Panc1 (cell line): ENCODE measurements around the gene ABCC1. TPM values are rescaled to one million over a fixed set of nuclear protein-coding genes. Genes with fewer than 3 reads are reported as not detected.

Experiments
- ATAC-seq: fragments of 200-7000 bp; cut with Tn5 transposase; 2 replicates; pipeline ENCODE4 v1.9.1; 2020; ENCODE audit warnings: mild to moderate bottlenecking, moderate library complexity
- BruUV-seq: library from RNA; stranded (reverse); fragments of 400-500 nt; replicated peaks from 2 replicates; lab custom pipeline; 2021; lab: Mats Ljungman, UMichigan
- CTCF ChIA-PET: fragments of 300-600 bp; sonication (Branson Sonifier 250); formaldehyde crosslinking; loops from one replicate; lab custom pipeline; 2022; ENCODE audit warnings: antibody characterized with exemption; lab: Charles Lee
- POLR2A ChIA-PET: fragments of 300-600 bp; sonication (Branson Sonifier 250); formaldehyde crosslinking; loops from one replicate; lab custom pipeline; 2022; ENCODE audit warnings: antibody characterized with exemption; lab: Charles Lee
- DNase-seq: peaks from one replicate; pipeline ENCODE4 v3.0.0-alpha.2; 2010; ENCODE audit warnings: low read depth, low spot score
- H3K27ac ChIP-seq: 2 replicates; pipeline ENCODE4 v1.5.1; 2011; ENCODE audit warnings: mild to moderate bottlenecking, low read length, inconsistent platforms
- H3K27me3 ChIP-seq: fragments of 200-500 bp; sonication (Bioruptor generic); 2 replicates; pipeline ENCODE4 v1.6.0; 2014; ENCODE audit warnings: low read length, inconsistent platforms; ENCODE audit not compliant: control insufficient read depth, insufficient read depth
- H3K36me3 ChIP-seq: fragments of 200-500 bp; sonication (Bioruptor generic); 2 replicates; pipeline ENCODE4 v1.5.1; 2014; ENCODE audit warnings: inconsistent platforms, mild to moderate bottlenecking, low read length, moderate library complexity; ENCODE audit not compliant: control insufficient read depth, insufficient read depth
- H3K4me1 ChIP-seq: 2 replicates; pipeline ENCODE4 v1.5.1; 2011; ENCODE audit warnings: inconsistent platforms, mild to moderate bottlenecking, low read length, moderate library complexity; ENCODE audit not compliant: control insufficient read depth, insufficient read depth
- H3K4me3 ChIP-seq, 2 experiments: 2 replicates each; pipeline ENCODE4 v1.5.1; 2011 to 2012; ENCODE audit warnings: low read depth in 2 of 2, low read length in 2 of 2, mild to moderate bottlenecking in 2 of 2, inconsistent platforms in 1 of 2, moderate library complexity in 1 of 2
- H3K9me3 ChIP-seq: fragments of 200-500 bp; sonication (Bioruptor generic); 2 replicates; pipeline ENCODE4 v1.5.1; 2014; ENCODE audit warnings: low read depth, mild to moderate bottlenecking, inconsistent platforms, low read length, moderate library complexity; ENCODE audit not compliant: control insufficient read depth, insufficient read depth
- CTCF ChIP-seq: fragments of 450-650 bp; IDR thresholded peaks from 2 replicates; pipeline ENCODE4 v1.5.1; 2017; ENCODE audit warnings: mild to moderate bottlenecking
- POLR2AphosphoS5 ChIP-seq: IDR thresholded peaks from 2 replicates; pipeline ENCODE4 v1.6.1; 2012; ENCODE audit warnings: mild to moderate bottlenecking, low read depth, low read length, moderate library complexity
- SIN3A ChIP-seq: IDR thresholded peaks from 2 replicates; pipeline ENCODE4 v1.6.1; 2012; ENCODE audit warnings: low read depth, mild to moderate bottlenecking, low read length, moderate library complexity, borderline replicate concordance; ENCODE audit not compliant: insufficient read depth
- TCF7L2 ChIP-seq: IDR thresholded peaks from 2 replicates; pipeline ENCODE4 v1.6.1; 2011; ENCODE audit warnings: mild to moderate bottlenecking, low read depth, low read length, inconsistent platforms
- in situ Hi-C: cut with HindIII; loops from 2 replicates; pipeline ENCODE4 v1.10.0; 2016; ENCODE audit warnings: low sequenced_read_pairs, low pct_unique_long_range_greater_than_20kb
- intact Hi-C: fragments of 100-400 bp; cut with micrococcal nuclease; formaldehyde crosslinking; loops from one replicate; pipeline ENCODE4 v1.10.0; 2022; ENCODE audit not compliant: unreplicated experiment
- total RNA-seq: library from RNA; stranded (reverse); gene quantifications from one replicate; pipeline ENCODE4 v1.2.1, GENCODE V29; 2021; ENCODE audit not compliant: unreplicated experiment
- TF ChIP-seq, protein P1 (sequence below), 2 experiments: IDR thresholded peaks; 2 replicates each; pipeline ENCODE4 v1.6.1; 2011 to 2012; ENCODE audit warnings: low read depth in 2 of 2, control low read depth in 1 of 2, low read length in 1 of 2, mild to moderate bottlenecking in 1 of 2, moderate library complexity in 1 of 2; ENCODE audit not compliant: insufficient read depth in 1 of 2

Gene ABCC1
- total RNA-seq, 1 experiment from 2014 or later = 296 TPM

DNA sequence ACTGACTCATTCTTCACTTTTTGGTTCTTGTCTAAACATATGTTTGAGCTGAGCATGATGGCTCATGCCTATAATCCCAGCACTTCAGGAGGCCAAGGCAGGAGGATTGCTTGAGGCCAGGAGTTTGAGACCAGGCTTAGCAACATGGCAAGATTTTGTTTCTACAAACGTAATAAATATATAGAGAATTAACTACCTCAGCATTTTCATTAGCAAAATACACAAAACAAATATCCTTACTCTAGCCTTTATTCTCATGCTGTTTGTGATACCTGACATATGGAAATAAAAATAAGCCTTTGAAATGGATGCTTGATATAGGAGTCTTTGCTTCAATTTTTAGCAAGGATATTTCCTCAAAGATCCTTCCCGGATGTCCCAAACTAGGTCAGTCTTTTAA is 132.8 kb downstream of the ABCC1 start:
- peaks cover 7% of the 10 kb centered on the region; the same call in 1 of the 2 replicates for H3K9me3 ChIP-seq
- no peak for TF ChIP-seq TCF7L2
- no peak for TF ChIP-seq POLR2AphosphoS5
- no peak for TF ChIP-seq SIN3A
- no peak for TF ChIP-seq CTCF
- TF ChIP-seq, protein P1, sequence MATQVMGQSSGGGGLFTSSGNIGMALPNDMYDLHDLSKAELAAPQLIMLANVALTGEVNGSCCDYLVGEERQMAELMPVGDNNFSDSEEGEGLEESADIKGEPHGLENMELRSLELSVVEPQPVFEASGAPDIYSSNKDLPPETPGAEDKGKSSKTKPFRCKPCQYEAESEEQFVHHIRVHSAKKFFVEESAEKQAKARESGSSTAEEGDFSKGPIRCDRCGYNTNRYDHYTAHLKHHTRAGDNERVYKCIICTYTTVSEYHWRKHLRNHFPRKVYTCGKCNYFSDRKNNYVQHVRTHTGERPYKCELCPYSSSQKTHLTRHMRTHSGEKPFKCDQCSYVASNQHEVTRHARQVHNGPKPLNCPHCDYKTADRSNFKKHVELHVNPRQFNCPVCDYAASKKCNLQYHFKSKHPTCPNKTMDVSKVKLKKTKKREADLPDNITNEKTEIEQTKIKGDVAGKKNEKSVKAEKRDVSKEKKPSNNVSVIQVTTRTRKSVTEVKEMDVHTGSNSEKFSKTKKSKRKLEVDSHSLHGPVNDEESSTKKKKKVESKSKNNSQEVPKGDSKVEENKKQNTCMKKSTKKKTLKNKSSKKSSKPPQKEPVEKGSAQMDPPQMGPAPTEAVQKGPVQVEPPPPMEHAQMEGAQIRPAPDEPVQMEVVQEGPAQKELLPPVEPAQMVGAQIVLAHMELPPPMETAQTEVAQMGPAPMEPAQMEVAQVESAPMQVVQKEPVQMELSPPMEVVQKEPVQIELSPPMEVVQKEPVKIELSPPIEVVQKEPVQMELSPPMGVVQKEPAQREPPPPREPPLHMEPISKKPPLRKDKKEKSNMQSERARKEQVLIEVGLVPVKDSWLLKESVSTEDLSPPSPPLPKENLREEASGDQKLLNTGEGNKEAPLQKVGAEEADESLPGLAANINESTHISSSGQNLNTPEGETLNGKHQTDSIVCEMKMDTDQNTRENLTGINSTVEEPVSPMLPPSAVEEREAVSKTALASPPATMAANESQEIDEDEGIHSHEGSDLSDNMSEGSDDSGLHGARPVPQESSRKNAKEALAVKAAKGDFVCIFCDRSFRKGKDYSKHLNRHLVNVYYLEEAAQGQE (IDR thresholded peaks at IDR 0.05; ENCODE audit: insufficient read depth in 1 of 2, low read depth in 2 of 2, low read length in 1 of 2) = no peak
- POLR2A ChIA-PET = no interaction called here
- ATAC-seq (no peak), DNase-seq (no peak)
- no TSS peak for BruUV-seq
- in situ Hi-C loops = no loop called here
- H3K27me3 ChIP-seq = no peaks in the 10 kb centered on the region
- no peak overlapping the region for H3K27ac ChIP-seq
- H3K36me3 ChIP-seq = peaks cover 14% of the 10 kb centered on the region
- CTCF ChIA-PET = no interaction called here
- no peaks in the 10 kb centered on the region for H3K4me1 ChIP-seq
- intact Hi-C loops = no loop called here
- H3K4me3 ChIP-seq = no peak overlapping the region

GRCh38 chr16:16083421-16084156 is 134.2 kb downstream of the ABCC1 start:
- peaks cover 20% of the 10 kb centered on the region for H3K36me3 ChIP-seq
- in situ Hi-C loops = no loop called here

DNA sequence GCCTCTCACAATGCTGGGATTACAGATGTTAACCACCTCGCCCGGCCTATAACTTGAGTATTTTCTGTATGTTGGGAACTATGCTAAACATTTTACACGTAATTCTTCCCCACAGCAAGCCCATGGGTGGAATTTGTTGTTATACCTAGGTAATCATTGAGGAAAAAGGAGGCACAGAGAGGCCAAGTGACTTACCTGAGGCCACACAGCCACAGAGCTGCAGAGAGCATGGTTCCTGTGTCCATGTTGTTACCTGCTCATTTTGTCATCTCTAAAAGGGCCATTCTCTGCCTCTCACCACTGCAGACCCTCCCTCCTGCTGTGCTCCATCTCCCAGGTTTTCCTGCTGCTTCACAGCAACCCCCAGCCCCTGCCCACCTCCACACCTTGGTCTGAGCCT is 135.5 kb downstream of the ABCC1 start:
- no peak for DNase-seq
- H3K9me3 ChIP-seq = peaks cover 7% of the 10 kb centered on the region; the same call in 1 of the 2 replicates
- no peak for TF ChIP-seq POLR2AphosphoS5
- no peak for TF ChIP-seq TCF7L2
- TF ChIP-seq SIN3A = no peak
- TF ChIP-seq CTCF = no peak
- TF ChIP-seq, protein P1 (IDR thresholded peaks at IDR 0.05; ENCODE audit: insufficient read depth in 1 of 2, low read depth in 2 of 2, low read length in 1 of 2) = no peak
- intact Hi-C loops (no loop called here), in situ Hi-C loops (no loop called here)
- ChIA-PET CTCF (no interaction called here), POLR2A (interaction anchor here (0.6 kb wide), 1 partner anchor 8 kb away, joined by 4 read pairs; no protein-coding TSS in a partner anchor)
- BruUV-seq = no TSS peak
- no peaks in the 10 kb centered on the region for H3K4me1 ChIP-seq
- no peak for ATAC-seq
- no peak overlapping the region for H3K27ac ChIP-seq
- H3K27me3 ChIP-seq = no peaks in the 10 kb centered on the region
- H3K36me3 ChIP-seq = peaks cover 22% of the 10 kb centered on the region
- no peak overlapping the region for H3K4me3 ChIP-seq

More at GRCh38 chr16:16083421-16084156, 134.2 kb downstream of the ABCC1 start:
- Histone ChIP-seq H3K27me3 (no peaks in the 10 kb centered on the region), H3K4me3 (no peak overlapping the region), H3K27ac (no peak overlapping the region), H3K9me3 (peaks cover 7% of the 10 kb centered on the region; the same call in 1 of the 2 replicates), H3K4me1 (no peaks in the 10 kb centered on the region)
- TF ChIP-seq POLR2AphosphoS5 (0 out of 2 replicates have a peak, but pooled peaks have one; percentile 33), TCF7L2 (no peak)
- POLR2A ChIA-PET = no interaction called here
- CTCF ChIA-PET = interaction anchor here (0.9 kb wide), 1 partner anchor 13 kb away, joined by 3 read pairs; no protein-coding TSS in a partner anchor
- intact Hi-C loops = no loop called here
- DNase-seq (no peak), ATAC-seq (no peak)
- no TSS peak for BruUV-seq
